MM.1S (cell line): Measurements from ENCODE around the gene DYRK3.

ENCODE experiments used
- DNase-seq: peaks from one replicate; pipeline ENCODE4 v3.0.0-alpha.2; 2015
- H2AFZ ChIP-seq: fragments of 300-600 bp; sonication (generic); 2 replicates; pipeline ENCODE4 v1.6.0; 2016; ENCODE audit warnings: antibody characterized with exemption, low read length
- H3F3A ChIP-seq: fragments of 300-600 bp; sonication (generic); 2 replicates; pipeline ENCODE4 v1.6.1; 2016; ENCODE audit warnings: mild to moderate bottlenecking, antibody characterized with exemption, low read length, moderate library complexity, mixed read lengths; ENCODE audit not compliant: insufficient read depth
- H3K27ac ChIP-seq: fragments of 300-600 bp; sonication (generic); 2 replicates; pipeline ENCODE4 v1.5.1; 2016; ENCODE audit warnings: mild to moderate bottlenecking, low read length
- H3K27me3 ChIP-seq: fragments of 300-600 bp; sonication (generic); replicated peaks from 2 replicates; pipeline ENCODE4 v1.6.0; 2016; ENCODE audit warnings: low read length; ENCODE audit not compliant: insufficient read depth
- H3K36me3 ChIP-seq: fragments of 300-600 bp; sonication (generic); replicated peaks from 2 replicates; pipeline ENCODE4 v1.6.1; 2016; ENCODE audit warnings: mild to moderate bottlenecking, low read length, mixed read lengths; ENCODE audit not compliant: insufficient read depth
- H3K4me1 ChIP-seq: fragments of 300-600 bp; sonication (generic); 2 replicates; pipeline ENCODE4 v1.6.1; 2016; ENCODE audit warnings: low read length, mixed read lengths
- H3K4me2 ChIP-seq: fragments of 300-600 bp; sonication (generic); 2 replicates; pipeline ENCODE4 v1.6.0; 2016; ENCODE audit warnings: low read depth, low read length
- H3K4me3 ChIP-seq: fragments of 300-600 bp; sonication (generic); 2 replicates; pipeline ENCODE4 v1.5.1; 2016; ENCODE audit warnings: low read length, mixed read lengths
- H3K79me2 ChIP-seq: fragments of 300-600 bp; sonication (generic); 2 replicates; pipeline ENCODE4 v1.6.1; 2016; ENCODE audit warnings: mixed run types, low read length, mixed read lengths
- H3K9ac ChIP-seq: fragments of 300-600 bp; sonication (generic); 2 replicates; pipeline ENCODE4 v1.6.1; 2016; ENCODE audit warnings: low read length, mixed read lengths
- H3K9me2 ChIP-seq: fragments of 300-600 bp; sonication (generic); replicated peaks from 2 replicates; pipeline ENCODE4 v1.6.1; 2016; ENCODE audit warnings: mild to moderate bottlenecking, low read length, mixed read lengths; ENCODE audit not compliant: insufficient read depth
- H3K9me3 ChIP-seq: fragments of 300-600 bp; sonication (generic); replicated peaks from 2 replicates; pipeline ENCODE4 v1.6.1; 2016; ENCODE audit warnings: mild to moderate bottlenecking, low read length, mixed read lengths; ENCODE audit not compliant: insufficient read depth
- H4K20me1 ChIP-seq: fragments of 300-600 bp; sonication (generic); 2 replicates; pipeline ENCODE4 v1.6.1; 2016; ENCODE audit warnings: mild to moderate bottlenecking, low read length, moderate library complexity, mixed read lengths; ENCODE audit not compliant: insufficient read depth
- CTCF ChIP-seq: fragments of 300-600 bp; sonication (generic); IDR thresholded peaks from 2 replicates; pipeline ENCODE4 v1.5.1; 2016; ENCODE audit warnings: antibody characterized with exemption, low read length, mixed read lengths
- EZH2 ChIP-seq: fragments of 300-600 bp; sonication (generic); optimal IDR thresholded peaks from 2 replicates; pipeline ENCODE3; 2017; ENCODE audit warnings: low read depth, mild to moderate bottlenecking, antibody characterized with exemption, low read length, mixed read lengths
- EZH2phosphoT487 ChIP-seq: fragments of 300-600 bp; sonication (generic); IDR thresholded peaks from 2 replicates; pipeline ENCODE4 v1.6.1; 2018; ENCODE audit warnings: antibody characterized with exemption, low read length

The DYRK3 gene

GRCh38 chr1:206695733-206696132 is 60.4 kb downstream of the DYRK3 start:
- Histone ChIP-seq H2AFZ (no peak overlapping the region), H3K4me2 (no peak overlapping the region), H3K27ac (no peak overlapping the region), H3K36me3 (no peaks in the 10 kb centered on the region), H3F3A (peaks cover 10% of the 10 kb centered on the region; the same call in 1 of the 2 replicates), H3K4me1 (peaks cover 63% of the 10 kb centered on the region), H3K79me2 (peaks cover 98% of the 10 kb centered on the region), H3K4me3 (no peak overlapping the region), H3K9me3 (no peaks in the 10 kb centered on the region), H3K9me2 (no peaks in the 10 kb centered on the region), H3K27me3 (no peaks in the 10 kb centered on the region), H4K20me1 (peaks cover 5% of the 10 kb centered on the region; the same call in 1 of the 2 replicates), H3K9ac (no peak overlapping the region)
- no peak for TF ChIP-seq EZH2phosphoT487
- no peak for TF ChIP-seq CTCF
- no peak for TF ChIP-seq EZH2
- DNase-seq = no peak

GRCh38 chr1:206696812-206697585 is 61.7 kb downstream of the DYRK3 start:
- peak; percentile 46 for DNase-seq
- peaks cover 99% of the 10 kb centered on the region for H3K79me2 ChIP-seq
- peaks cover 4% of the 10 kb centered on the region; the same call in 1 of the 2 replicates for H4K20me1 ChIP-seq
- H3K4me2 ChIP-seq = peak overlapping the region; percentile 43
- TF ChIP-seq EZH2phosphoT487 (no peak), EZH2 (no peak), CTCF (no peak)
- no peak overlapping the region for H2AFZ ChIP-seq
- no peaks in the 10 kb centered on the region for H3K9me3 ChIP-seq
- H3K4me1 ChIP-seq = peaks cover 57% of the 10 kb centered on the region
- peak overlapping the region; percentile 2; the same call in 1 of the 2 replicates for H3K27ac ChIP-seq
- no peak overlapping the region for H3K4me3 ChIP-seq
- H3K36me3 ChIP-seq = no peaks in the 10 kb centered on the region
- peaks cover 10% of the 10 kb centered on the region; the same call in 1 of the 2 replicates for H3F3A ChIP-seq
- no peaks in the 10 kb centered on the region for H3K9me2 ChIP-seq
- H3K9ac ChIP-seq = no peak overlapping the region
- H3K27me3 ChIP-seq = no peaks in the 10 kb centered on the region

GRCh38 chr1:206698011-206698410 is 62.7 kb downstream of the DYRK3 start:
- H3K4me1 ChIP-seq = peaks cover 47% of the 10 kb centered on the region
- no peak for DNase-seq
- no peak overlapping the region for H2AFZ ChIP-seq
- peaks cover 4% of the 10 kb centered on the region; the same call in 1 of the 2 replicates for H3F3A ChIP-seq
- no peaks in the 10 kb centered on the region for H3K9me3 ChIP-seq
- no peaks in the 10 kb centered on the region for H3K27me3 ChIP-seq
- no peak for TF ChIP-seq CTCF
- no peak for TF ChIP-seq EZH2phosphoT487
- TF ChIP-seq EZH2 = no peak
- H4K20me1 ChIP-seq = no peaks in the 10 kb centered on the region
- H3K4me3 ChIP-seq = no peak overlapping the region
- no peak overlapping the region for H3K27ac ChIP-seq
- H3K9ac ChIP-seq = no peak overlapping the region
- no peaks in the 10 kb centered on the region for H3K9me2 ChIP-seq
- peaks cover 99% of the 10 kb centered on the region for H3K79me2 ChIP-seq
- no peaks in the 10 kb centered on the region for H3K36me3 ChIP-seq
- H3K4me2 ChIP-seq = no peak overlapping the region
